HG03064 (cell line): ENCODE measurements around the gene ANKS1B.
"Not testable (repeated sequence)": the region's sequence is repeated elsewhere in the genome, so short reads cannot be mapped to it uniquely, and the experiment has no call there.

ENCODE experiments used
- ATAC-seq: cut with Tn5 transposase; IDR thresholded peaks from one replicate; pipeline ENCODE4 v1.9.1; 2021; ENCODE audit warnings: low read depth; ENCODE audit not compliant: unreplicated experiment

ANKS1B gene

DNA sequence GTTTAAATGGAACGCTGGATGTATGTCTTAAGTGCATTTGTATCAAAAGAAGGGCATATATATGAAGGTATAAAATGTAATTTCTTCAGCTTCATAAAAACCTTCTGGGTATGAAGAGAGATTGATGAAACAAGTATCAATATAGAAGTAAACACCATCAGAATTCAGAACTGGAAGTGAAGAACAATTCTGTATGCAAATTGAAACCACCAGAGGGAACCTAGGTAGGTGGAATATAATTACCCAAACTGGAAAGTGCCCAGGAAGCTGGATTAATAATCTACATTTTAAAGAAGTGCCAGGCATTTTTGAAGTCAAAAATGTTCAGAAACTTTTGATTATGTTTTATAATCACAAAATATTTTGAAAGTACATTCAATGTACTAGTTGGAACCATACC is 673.4 kb downstream of the ANKS1B start:
- no peak for ATAC-seq

DNA sequence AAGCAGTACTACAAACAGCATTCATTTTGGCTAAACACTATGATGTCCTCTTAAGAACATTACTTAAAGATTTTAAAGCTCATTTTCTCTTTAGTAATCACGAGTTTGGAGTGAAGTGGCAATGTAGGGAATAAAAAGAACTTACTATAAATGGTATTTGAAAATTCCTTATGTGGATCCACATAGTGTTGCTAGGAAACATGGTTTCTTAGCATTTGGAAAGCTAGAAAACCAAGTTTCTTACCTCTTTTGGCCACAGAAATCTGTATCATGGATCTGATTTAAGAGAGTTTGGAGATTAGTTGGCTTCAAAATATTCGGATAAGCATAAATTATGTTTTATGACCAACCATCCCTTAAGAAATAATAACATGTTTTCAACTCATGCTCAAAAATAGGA is 674.9 kb downstream of the ANKS1B start:
- no peak for ATAC-seq

DNA sequence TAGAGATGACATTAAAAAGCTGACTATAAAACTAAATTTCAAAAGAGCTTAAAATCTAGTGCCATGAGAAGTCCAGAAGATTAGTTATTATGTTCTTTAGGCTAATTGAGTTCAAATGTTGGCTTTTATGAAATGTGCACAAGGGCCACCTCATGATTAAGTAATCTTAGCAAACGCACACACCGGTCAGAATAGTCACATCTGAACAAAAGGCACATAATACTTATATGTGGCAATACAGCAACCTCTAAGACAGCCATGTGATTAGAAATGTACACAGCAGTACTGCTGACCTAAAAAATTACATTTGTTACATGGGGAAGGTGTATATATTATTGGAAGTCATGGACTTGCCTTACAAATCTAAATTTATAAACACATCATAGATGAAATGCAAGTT is 681.9 kb downstream of the ANKS1B start:
- no peak for ATAC-seq

DNA sequence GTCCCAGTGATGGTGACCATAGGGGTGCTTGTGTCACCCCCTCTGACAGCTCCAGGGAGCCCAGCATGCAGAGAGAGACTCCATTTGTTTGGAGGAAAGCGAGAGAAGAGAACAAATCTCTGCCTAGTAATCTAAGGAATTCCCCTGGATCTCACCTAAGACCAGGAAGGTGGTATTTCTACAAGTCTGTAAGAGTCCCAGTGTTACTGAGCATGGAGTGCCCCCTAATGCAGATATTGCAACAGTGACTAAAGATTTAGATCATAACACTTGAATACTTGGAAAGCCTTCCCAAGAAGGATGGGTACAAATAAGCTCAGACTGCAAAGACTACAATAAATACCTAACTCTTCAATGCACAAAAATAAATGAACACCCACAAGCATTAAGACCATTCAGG is 697.6 kb downstream of the ANKS1B start:
- no peak for ATAC-seq

DNA sequence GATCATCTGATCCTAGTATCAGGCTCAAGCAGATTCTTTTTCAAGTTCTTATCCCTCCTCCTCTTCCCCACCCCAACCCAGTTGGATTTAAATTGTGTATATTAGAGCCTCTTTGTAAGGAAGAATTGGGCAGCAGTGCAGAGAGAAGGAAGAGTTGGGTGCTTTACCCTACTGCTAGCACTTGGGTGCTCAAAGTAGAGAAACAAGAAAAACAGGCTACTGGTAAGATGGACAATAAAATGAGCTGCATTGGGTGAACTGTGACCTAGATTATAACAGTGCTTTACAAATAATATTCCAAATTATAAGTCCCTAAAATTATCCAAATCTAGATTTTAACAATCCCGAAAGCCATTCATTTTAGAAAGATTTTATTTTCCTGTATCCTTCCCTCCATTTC is 700.6 kb downstream of the ANKS1B start:
- no peak for ATAC-seq

DNA sequence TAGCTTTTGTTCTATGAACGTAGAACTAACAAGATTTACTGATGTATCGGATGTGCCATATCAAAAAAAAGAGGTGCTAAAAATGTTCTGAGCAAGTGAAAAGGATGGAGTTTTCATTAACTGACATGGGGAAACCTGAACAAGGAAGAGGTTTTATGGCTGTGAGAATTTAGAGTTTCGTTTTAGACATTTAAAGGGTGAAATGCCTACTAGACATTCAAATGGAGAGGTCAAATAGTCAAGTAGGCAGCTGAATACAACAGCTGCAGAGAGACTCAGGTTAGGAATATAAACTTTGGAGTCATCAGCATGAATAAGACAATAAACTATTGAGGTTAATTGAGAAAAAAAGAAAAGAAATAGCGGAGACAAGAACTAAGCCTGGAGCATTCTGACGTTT is 702.1 kb downstream of the ANKS1B start:
- no peak for ATAC-seq

DNA sequence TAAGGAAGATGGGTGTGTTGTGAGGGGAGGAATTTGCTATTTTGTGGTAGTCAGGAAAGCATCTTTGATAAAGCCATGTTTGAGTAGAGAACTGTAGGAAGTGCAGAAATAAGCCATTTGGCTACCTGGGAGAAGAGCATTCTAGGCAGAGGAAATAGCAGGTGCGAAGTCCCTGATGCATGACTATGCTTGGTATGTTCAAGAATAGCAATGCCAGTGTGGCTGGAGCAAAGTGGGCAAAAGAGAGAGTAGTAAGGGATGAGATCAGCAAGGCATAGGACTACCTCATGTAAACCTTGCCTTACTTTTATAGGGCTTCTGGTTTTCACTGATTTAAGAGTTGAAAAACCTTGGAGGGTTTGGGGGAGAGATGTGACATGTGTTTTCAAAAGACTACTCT is 702.6 kb downstream of the ANKS1B start:
- ATAC-seq, result no peak

DNA sequence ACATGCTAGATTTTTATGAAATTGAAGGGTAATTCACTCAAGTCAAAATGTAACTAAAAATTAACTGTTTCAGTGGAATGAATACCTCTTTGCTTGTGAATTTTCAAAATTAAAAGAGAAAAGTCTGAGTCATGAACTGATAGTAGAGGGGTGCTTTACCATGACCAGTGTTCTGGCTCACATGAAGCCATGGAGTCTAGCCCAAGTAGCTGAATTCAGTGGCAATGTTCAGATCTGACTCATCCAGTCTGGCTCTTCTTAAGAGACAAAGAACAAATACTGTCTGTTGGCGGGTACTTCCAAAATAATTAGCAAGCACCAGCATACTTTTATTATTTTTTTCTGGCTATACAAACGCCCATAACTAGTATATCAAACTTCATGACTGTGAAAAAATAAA is 703.5 kb downstream of the ANKS1B start:
- no peak for ATAC-seq

DNA sequence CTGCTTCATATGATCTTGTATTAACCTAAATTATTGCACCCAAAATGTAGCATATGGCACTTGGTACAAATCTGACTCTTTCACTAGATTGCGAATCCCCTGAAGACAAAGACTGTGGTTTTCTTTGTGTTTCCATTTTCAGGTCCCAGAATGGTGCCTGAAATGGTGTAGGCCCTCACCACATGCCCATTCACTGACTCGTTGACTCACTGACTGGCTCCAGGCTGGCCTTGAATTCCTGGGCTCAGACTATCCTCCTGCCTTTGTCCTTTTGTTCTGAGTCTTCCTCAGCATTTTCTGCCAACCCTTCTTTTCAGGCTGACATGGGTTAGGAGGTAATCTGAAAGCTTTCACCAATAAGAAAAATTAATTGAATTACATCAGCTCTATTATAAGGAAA is 705.8 kb downstream of the ANKS1B start:
- ATAC-seq, result no peak

DNA sequence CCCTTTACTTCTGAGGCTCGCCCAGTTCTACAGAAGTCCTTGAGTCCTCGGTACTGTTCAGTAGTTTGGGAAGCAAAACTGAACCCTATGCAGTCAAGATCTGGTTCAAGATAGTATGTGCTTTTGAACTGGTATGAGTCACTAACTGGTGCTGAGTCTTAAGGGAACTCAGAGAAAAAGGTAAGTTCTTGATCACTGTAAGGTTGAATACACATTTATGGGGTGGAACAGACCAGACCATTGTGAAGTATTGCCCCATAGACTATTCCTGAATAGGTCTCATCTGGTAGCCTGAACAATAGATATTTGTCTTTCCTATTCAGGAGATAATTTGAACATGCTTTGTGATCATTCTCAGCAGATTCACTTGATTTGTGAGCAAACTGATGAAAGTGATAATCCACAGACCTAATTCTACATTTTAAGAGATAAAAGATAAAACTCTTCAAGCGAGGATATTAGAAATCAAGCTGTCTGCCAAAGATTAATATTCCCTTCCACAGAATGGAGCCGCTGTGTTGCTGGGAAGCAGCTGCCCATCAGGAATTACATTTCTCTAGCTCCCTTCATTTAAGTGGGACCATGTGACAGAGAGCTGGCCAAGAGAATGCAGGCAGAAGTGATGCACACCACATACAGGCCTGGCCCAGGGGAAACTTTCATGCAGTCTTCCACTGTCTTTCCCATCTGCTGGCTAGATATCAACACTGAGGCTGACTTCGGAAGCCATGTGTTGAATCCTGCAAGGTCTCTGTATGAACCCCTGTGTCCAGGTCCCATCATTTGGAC is 707.0 kb downstream of the ANKS1B start:
- no peak for ATAC-seq

DNA sequence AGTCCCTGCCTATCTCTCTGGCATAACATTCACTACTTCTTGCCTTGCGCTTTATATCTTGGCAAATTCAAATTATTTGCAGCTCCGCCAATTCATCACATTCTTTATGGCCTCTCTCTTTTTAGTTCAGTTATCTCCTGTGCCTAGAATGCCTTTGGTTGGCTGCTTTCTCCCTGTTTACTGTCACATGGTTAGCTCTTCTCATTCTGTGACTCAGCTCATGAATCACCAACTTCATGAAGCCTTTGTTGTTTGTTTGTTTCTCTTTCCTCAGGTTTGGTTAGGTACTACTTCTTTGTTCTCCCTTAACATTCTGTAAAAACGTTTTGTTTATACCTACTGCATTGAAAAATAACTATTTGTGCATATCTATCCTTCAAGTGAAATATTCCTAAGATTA is 713.7 kb downstream of the ANKS1B start:
- no peak for ATAC-seq

DNA sequence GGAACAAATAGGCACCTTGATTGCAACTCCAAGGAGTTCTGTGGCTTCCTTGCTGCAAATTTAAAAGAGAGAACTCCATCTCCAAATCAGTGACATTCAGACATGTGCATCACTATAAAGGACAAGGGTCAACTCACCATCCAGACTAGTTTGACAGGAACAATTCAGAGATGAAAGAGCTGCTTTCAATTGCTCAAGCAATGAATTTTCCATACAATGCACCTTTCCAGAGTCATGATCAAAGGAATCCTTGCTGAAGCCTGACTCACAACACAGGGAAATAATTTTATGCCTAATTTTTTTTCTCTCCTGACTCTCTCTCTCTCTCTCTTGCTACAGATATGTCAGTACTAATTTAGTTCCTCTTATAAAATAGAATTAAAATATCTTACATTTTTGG is 717.7 kb downstream of the ANKS1B start:
- no peak for ATAC-seq

DNA sequence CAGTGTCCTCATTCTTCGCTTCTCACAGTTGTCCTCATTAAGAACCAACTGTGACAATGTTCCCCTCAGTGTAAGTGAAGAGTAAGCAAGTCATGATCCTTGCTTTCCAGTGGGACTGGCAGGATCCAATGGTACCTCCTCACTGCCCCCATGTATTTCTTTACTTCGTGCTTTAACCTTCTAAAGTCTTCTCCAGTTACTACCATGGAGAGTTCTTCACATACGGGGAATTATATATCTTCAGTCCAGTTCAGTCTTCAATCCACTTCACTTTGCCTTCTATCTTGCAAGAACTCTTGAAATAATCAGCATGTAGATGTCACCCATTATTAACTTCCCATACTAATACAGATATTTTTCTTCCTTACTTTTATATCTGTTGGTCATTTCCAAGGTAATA is 719.1 kb downstream of the ANKS1B start:
- ATAC-seq, result no peak

DNA sequence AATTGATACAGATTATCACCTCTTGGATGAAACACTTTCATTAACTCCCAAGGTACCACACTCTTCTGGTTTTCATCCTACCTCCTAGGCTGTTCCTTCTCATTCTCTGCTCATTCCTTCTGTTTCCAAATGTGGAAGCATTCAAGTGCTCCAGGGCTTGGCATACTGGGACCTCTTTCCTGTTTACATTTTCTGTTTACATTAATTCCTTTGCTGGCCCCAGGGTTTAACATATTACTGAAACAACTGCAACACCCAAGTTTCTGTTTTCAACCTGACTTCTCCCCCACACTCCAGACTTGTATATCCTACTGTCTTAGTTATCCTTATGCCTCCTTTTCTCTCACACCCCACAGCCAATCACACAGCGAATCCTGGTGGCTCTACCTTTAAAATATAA is 723.5 kb downstream of the ANKS1B start:
- no peak for ATAC-seq

DNA sequence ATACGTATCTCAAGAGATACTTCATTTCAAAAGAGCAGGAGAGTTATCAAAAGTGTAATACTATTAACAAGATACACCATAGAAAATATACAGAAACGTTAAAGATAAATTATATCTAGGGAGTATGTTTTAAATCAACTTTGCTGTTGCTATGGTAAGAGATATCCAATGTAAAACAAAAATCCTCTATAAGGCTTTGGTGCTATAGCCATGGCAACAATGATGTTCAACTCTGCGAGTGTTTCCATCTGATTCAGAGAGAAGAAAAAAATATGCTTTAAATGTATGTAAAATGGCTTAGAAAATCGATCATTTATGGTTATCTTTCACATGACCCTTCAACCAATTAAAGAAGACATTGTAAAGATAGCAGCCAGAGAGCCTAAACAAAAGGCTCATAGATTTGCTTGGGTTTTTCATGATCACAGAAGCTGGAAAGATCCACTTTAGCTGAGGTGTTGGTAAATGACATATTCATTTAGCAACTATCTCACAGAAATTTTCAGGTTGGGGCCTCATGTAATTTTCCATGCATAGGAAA is 724.2 kb downstream of the ANKS1B start:
- ATAC-seq, result no peak

DNA sequence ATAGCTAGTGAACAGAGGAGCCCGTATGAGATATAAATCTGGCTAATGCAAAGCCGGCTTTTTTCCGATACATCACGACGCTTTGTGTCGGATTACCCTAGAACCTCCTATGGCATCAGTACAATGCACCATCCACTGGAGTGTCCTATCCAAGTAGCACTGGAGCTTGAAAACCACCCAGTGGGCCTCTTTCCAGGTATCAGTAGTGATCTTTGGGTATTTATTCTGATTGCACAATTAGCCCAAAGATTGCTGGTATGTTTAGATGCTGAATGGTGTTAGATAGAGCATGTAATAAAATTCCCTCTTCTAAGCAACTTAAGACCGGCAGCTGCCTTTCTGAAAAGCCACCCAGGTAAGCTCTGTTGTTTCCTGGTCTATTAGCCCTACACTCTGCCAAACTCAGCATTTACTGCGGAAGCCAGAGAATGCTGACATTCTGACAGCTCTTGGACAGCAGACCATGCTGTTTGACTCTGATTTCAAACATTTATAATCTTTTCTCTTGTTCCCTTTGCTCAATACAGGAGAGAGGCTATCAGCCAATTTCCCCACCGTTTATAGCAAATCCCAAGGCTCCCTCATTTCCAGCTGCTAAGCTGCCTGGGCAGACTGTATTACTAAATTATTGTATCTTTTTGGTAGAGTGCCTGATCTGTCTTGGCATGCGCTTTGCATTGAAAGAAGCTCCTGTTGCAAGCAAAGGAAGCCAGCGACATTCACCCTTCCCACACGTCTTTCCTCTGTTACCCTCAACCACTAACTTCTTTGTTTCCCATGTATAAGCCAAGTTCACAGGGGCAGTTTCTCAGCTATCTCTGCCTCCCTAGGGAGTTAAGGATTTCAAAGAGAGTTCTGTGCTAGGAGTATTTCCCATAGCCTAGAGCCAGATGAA is 725.4 kb downstream of the ANKS1B start:
- no peak for ATAC-seq

DNA sequence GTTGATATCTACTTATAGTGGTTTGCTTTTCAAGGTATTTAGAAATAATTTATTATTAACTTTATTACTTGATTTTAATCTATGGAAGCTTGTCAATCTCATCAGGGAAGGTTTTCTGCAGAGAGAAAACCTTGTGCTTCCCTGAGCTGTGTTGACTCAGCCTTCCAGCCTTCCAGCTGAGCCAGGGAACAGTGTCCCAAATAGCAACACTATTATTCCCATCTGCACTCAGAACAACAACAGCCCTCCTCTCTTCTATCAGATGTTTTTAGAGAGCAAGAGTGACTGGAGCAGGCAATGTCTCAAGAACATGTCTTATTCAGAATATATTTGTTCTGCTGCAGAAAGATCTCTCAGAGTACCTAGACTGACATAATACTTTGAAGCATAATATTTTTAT is 727.1 kb downstream of the ANKS1B start:
- ATAC-seq, result no peak

DNA sequence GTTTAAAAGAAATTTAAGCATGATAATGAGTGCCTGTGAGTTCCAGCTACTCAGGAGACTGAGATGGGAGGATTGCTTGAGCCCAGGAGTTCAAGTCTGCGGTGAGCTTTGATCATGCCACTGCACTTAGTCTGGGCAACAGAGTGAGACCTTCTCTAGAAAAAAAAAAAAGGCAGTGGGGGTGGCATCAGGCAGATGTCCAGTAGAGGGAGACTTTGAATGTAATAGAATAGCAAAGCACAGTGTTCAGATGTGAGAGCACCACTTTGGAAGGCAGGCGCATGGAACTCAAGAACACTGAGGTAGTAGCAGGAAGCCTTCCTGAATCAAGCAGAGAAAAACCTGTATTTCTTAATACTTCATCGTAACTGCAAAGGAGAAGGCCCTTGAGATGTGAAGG is 731.7 kb downstream of the ANKS1B start:
- no peak for ATAC-seq

DNA sequence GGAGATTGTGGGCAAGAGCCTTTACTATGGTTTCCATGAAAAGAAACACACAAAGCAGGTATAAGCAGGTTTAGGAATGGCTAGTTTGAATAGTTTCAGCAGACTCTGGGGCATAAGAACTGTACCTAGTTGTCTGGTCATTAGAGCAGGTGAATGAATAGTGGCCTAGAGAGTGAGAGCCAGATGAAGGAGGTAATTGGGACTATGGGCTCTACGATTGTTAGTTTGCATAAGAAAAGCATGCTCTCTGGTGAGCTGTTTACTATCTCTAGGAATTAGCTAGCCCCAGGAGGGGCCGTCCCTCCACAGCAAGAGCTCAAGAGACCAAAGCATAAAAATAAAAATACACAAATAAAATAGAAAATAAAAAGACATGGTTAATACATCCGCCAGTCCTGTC is 734.6 kb downstream of the ANKS1B start:
- ATAC-seq, result no peak

DNA sequence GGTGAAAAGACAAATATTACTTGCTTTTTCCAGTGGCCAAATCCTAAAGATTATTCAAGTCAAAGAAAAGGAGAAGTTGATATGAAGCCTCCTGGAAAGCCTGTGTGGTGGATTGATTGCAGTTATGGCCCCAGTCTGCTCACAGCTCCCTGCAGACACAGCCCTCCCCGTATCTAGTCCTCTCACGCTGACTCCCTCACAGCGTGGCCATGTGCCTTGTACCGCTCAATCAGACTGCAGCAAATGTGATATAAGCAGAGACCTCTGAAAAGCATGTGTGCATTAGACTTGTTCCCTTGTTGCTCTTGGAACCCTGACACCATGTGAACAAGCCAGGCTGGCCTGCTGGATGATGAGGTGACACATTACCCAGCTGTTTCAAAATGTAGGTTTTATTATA is 735.2 kb downstream of the ANKS1B start:
- no peak for ATAC-seq

DNA sequence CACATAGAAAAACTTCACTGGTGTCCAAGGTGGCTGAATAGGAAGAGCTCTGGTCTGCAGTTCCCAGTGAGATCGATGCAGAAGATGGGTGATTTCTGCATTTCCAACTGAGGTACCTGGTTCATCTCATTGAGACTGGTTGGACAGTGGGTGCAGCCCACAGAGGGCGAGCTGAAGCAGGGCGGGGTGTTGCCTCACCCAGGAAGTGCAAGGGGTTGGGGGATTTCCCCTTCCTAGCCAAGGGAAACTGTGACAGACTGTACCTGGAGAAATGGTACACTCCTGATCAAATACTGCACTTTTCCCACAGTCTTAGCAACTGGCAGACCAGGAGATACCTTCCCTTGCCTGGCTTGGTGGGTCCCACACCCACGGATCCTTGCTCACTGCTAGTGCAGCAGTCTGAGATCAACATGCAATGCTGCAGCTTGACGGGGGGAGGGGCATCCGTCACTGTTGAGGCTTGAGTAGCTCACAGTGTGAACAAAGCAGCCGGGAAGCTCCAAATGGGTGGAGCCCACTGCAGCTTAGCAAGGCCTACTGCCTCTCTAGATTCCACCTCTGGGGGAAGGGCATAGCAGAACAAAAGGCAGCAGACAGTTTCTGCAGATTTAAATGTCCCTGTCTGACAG is 746.7 kb downstream of the ANKS1B start:
- not testable (repeated sequence) for ATAC-seq
